Stimulated activated CD8-positive, alpha-beta memory T cell treated with anti-CD3 and anti-CD28 coated beads, Interleukin-2, amount 100 ng/mL, for 48 hours (primary cell): Measurements from ENCODE around the gene PRSS48.
"Not testable (repeated sequence)": the region's sequence is repeated elsewhere in the genome, so short reads cannot be mapped to it uniquely, and the experiment has no call there.

Experiments used
- DNase-seq, 2 donors: peaks; one replicate each; pipeline ENCODE4 v3.0.0-alpha.2; 2020; ENCODE audit warnings: low read depth in 2 of 2

PRSS48 gene

GRCh38 chr4:151260526-151260925 is 16.4 kb upstream of the PRSS48 start:
- no peak for DNase-seq

GRCh38 chr4:151263455-151263854 is 13.5 kb upstream of the PRSS48 start:
- no peak for DNase-seq

- DNase-seq, result no peak
Measured at GRCh38 chr4:151266497-151266896, 10.5 kb upstream of the PRSS48 start.

GRCh38 chr4:151267104-151267503 is 9.9 kb upstream of the PRSS48 start:
- no peak for DNase-seq

- no peak for DNase-seq
Measured at GRCh38 chr4:151267822-151268535, 9.0 kb upstream of the PRSS48 start.

GRCh38 chr4:151268905-151269304 is 8.1 kb upstream of the PRSS48 start:
- DNase-seq, result not testable (repeated sequence)

GRCh38 chr4:151284534-151285245 is 7.7 kb downstream of the PRSS48 start:
- no peak for DNase-seq

- no peak for DNase-seq
Measured at GRCh38 chr4:151287409-151287808, 10.4 kb downstream of the PRSS48 start.

- DNase-seq, result no peak
Measured at GRCh38 chr4:151291485-151291884, 14.5 kb downstream of the PRSS48 start.

- DNase-seq, result no peak
Measured at GRCh38 chr4:151292038-151292437, 15.1 kb downstream of the PRSS48 start.

GRCh38 chr4:151294833-151295496 is 18.0 kb downstream of the PRSS48 start:
- no peak for DNase-seq

- DNase-seq, result no peak
Measured at GRCh38 chr4:151296227-151296626, 19.3 kb downstream of the PRSS48 start.

GRCh38 chr4:151297170-151297569 is 20.2 kb downstream of the PRSS48 start:
- no peak for DNase-seq

GRCh38 chr4:151302432-151302831 is 25.5 kb downstream of the PRSS48 start:
- DNase-seq, result no peak

- no peak for DNase-seq
Measured at GRCh38 chr4:151304226-151304625, 27.3 kb downstream of the PRSS48 start.

GRCh38 chr4:151304755-151305154 is 27.8 kb downstream of the PRSS48 start:
- DNase-seq, result no peak

- no peak for DNase-seq
Measured at GRCh38 chr4:151310124-151310728, 33.3 kb downstream of the PRSS48 start.

GRCh38 chr4:151313306-151314009 is 36.5 kb downstream of the PRSS48 start:
- DNase-seq, result no peak

- no peak for DNase-seq
Measured at GRCh38 chr4:151314010-151314355, 37.0 kb downstream of the PRSS48 start.

GRCh38 chr4:151314479-151314878 is 37.5 kb downstream of the PRSS48 start:
- DNase-seq, result no peak

GRCh38 chr4:151315212-151315886 is 38.4 kb downstream of the PRSS48 start:
- no peak for DNase-seq
